MM.1S (cell line): ENCODE measurements around the gene SHISA7.

Source experiments
- DNase-seq: peaks from one replicate; pipeline ENCODE4 v3.0.0-alpha.2; 2015
- H2AFZ ChIP-seq: fragments of 300-600 bp; sonication (generic); 2 replicates; pipeline ENCODE4 v1.6.0; 2016; ENCODE audit warnings: antibody characterized with exemption, low read length
- H3F3A ChIP-seq: fragments of 300-600 bp; sonication (generic); 2 replicates; pipeline ENCODE4 v1.6.1; 2016; ENCODE audit warnings: mild to moderate bottlenecking, antibody characterized with exemption, low read length, moderate library complexity, mixed read lengths; ENCODE audit not compliant: insufficient read depth
- H3K27ac ChIP-seq: fragments of 300-600 bp; sonication (generic); 2 replicates; pipeline ENCODE4 v1.5.1; 2016; ENCODE audit warnings: mild to moderate bottlenecking, low read length
- H3K27me3 ChIP-seq: fragments of 300-600 bp; sonication (generic); replicated peaks from 2 replicates; pipeline ENCODE4 v1.6.0; 2016; ENCODE audit warnings: low read length; ENCODE audit not compliant: insufficient read depth
- H3K36me3 ChIP-seq: fragments of 300-600 bp; sonication (generic); replicated peaks from 2 replicates; pipeline ENCODE4 v1.6.1; 2016; ENCODE audit warnings: mild to moderate bottlenecking, low read length, mixed read lengths; ENCODE audit not compliant: insufficient read depth
- H3K4me1 ChIP-seq: fragments of 300-600 bp; sonication (generic); 2 replicates; pipeline ENCODE4 v1.6.1; 2016; ENCODE audit warnings: low read length, mixed read lengths
- H3K4me2 ChIP-seq: fragments of 300-600 bp; sonication (generic); 2 replicates; pipeline ENCODE4 v1.6.0; 2016; ENCODE audit warnings: low read depth, low read length
- H3K4me3 ChIP-seq: fragments of 300-600 bp; sonication (generic); 2 replicates; pipeline ENCODE4 v1.5.1; 2016; ENCODE audit warnings: low read length, mixed read lengths
- H3K79me2 ChIP-seq: fragments of 300-600 bp; sonication (generic); 2 replicates; pipeline ENCODE4 v1.6.1; 2016; ENCODE audit warnings: mixed run types, low read length, mixed read lengths
- H3K9ac ChIP-seq: fragments of 300-600 bp; sonication (generic); 2 replicates; pipeline ENCODE4 v1.6.1; 2016; ENCODE audit warnings: low read length, mixed read lengths
- H3K9me2 ChIP-seq: fragments of 300-600 bp; sonication (generic); replicated peaks from 2 replicates; pipeline ENCODE4 v1.6.1; 2016; ENCODE audit warnings: mild to moderate bottlenecking, low read length, mixed read lengths; ENCODE audit not compliant: insufficient read depth
- H3K9me3 ChIP-seq: fragments of 300-600 bp; sonication (generic); replicated peaks from 2 replicates; pipeline ENCODE4 v1.6.1; 2016; ENCODE audit warnings: mild to moderate bottlenecking, low read length, mixed read lengths; ENCODE audit not compliant: insufficient read depth
- H4K20me1 ChIP-seq: fragments of 300-600 bp; sonication (generic); 2 replicates; pipeline ENCODE4 v1.6.1; 2016; ENCODE audit warnings: mild to moderate bottlenecking, low read length, moderate library complexity, mixed read lengths; ENCODE audit not compliant: insufficient read depth
- EZH2 ChIP-seq: fragments of 300-600 bp; sonication (generic); optimal IDR thresholded peaks from 2 replicates; pipeline ENCODE3; 2017; ENCODE audit warnings: low read depth, mild to moderate bottlenecking, antibody characterized with exemption, low read length, mixed read lengths
- EZH2phosphoT487 ChIP-seq: fragments of 300-600 bp; sonication (generic); IDR thresholded peaks from 2 replicates; pipeline ENCODE4 v1.6.1; 2018; ENCODE audit warnings: antibody characterized with exemption, low read length
- TF ChIP-seq, protein P1 (sequence below): fragments of 300-600 bp; sonication (generic); IDR thresholded peaks from 2 replicates; pipeline ENCODE4 v1.5.1; 2016; ENCODE audit warnings: antibody characterized with exemption, low read length, mixed read lengths

Gene SHISA7

DNA sequence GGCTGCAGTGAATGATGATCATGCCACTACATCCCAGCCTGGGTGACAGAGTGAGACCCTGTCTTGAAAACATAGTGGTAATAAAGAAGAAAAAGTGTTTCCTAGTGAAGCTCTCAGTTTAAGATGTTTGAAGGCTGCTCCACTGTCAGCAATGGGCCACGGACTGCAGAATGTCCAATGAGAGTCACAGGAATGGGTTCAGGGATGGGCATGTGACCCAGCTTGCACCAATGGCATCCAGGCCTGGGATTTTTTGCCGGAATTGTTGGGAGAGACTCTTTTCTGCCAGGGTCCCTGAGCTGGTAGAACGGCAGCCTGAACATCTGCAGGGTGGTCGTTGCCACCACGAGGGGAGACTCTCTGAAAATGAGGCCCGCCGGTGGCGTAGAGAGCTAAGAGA is 6.3 kb downstream of the SHISA7 start:
- H3K9me3 ChIP-seq, result no peaks in the 10 kb centered on the region
- no peaks in the 10 kb centered on the region for H3K9me2 ChIP-seq
- H3K27ac ChIP-seq, result no peak overlapping the region
- H3K4me2 ChIP-seq, result no peak overlapping the region
- no peak overlapping the region for H2AFZ ChIP-seq
- no peak for DNase-seq
- no peaks in the 10 kb centered on the region for H4K20me1 ChIP-seq
- H3K36me3 ChIP-seq, result no peaks in the 10 kb centered on the region
- H3K9ac ChIP-seq, result no peak overlapping the region
- H3K79me2 ChIP-seq, result no peaks in the 10 kb centered on the region
- TF ChIP-seq, protein P1, sequence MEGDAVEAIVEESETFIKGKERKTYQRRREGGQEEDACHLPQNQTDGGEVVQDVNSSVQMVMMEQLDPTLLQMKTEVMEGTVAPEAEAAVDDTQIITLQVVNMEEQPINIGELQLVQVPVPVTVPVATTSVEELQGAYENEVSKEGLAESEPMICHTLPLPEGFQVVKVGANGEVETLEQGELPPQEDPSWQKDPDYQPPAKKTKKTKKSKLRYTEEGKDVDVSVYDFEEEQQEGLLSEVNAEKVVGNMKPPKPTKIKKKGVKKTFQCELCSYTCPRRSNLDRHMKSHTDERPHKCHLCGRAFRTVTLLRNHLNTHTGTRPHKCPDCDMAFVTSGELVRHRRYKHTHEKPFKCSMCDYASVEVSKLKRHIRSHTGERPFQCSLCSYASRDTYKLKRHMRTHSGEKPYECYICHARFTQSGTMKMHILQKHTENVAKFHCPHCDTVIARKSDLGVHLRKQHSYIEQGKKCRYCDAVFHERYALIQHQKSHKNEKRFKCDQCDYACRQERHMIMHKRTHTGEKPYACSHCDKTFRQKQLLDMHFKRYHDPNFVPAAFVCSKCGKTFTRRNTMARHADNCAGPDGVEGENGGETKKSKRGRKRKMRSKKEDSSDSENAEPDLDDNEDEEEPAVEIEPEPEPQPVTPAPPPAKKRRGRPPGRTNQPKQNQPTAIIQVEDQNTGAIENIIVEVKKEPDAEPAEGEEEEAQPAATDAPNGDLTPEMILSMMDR, result no peak
- TF ChIP-seq EZH2phosphoT487 (no peak), EZH2 (no peak)
- no peaks in the 10 kb centered on the region for H3K4me1 ChIP-seq
- peaks cover 34% of the 10 kb centered on the region for H3K27me3 ChIP-seq
- no peaks in the 10 kb centered on the region for H3F3A ChIP-seq
- H3K4me3 ChIP-seq, result no peak overlapping the region

DNA sequence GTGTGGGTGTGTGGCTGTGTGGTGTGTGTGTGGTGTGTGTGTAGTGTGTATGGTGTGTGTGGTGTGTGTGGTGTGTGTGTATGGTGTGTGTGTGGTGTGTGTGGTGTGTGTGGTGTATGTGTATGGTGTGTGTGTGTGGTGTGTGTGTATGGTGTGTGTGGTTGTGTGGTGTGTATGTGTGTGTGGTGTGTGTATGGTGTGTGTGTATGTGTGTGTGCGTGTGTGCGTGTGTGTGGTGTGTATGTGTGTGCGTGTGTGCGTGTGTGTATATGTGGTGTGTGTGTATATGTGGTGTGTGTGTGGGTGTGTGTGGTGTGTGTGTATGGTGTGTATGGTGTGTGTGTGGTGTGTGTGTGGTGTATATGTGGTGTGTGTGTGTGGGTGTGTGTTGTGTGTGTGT is 8.1 kb downstream of the SHISA7 start:
- H3K27me3 ChIP-seq, result peaks cover 25% of the 10 kb centered on the region
- TF ChIP-seq, protein P1, result no peak
- TF ChIP-seq EZH2phosphoT487 (no peak), EZH2 (no peak)

DNA sequence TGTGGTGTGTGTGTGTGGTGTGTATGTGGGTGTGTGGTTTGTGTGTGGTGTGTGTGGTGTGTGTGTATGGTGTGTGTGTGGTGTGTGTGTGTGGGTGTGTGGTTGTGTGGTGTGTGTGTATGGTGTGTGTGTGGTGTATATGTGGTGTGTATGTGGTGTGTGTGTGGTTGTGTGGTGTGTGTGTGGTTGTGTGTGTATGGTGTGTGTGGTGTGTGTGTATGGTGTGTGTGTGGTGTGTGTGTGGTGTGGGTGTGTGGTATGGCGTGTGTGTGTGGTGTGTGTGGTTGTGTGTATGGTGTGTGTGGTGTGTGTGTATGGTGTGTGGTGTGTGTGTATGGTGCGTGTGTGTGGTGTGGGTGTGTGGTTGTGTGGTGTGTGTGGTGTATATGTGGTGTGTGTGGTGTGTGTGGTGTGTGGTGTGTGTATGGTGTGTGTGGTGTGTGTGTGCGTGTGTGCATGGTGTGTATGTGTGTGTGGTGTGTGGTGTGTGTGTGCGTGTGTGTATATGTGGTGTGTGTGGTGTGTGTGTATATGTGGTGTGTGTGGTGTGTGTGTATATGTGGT is 8.7 kb downstream of the SHISA7 start:
- DNase-seq, result no peak
- no peak overlapping the region for H3K4me3 ChIP-seq
- no peaks in the 10 kb centered on the region for H3K36me3 ChIP-seq
- no peak overlapping the region for H3K27ac ChIP-seq
- peaks cover 30% of the 10 kb centered on the region for H3K27me3 ChIP-seq
- TF ChIP-seq EZH2phosphoT487 (no peak), EZH2 (no peak)
- TF ChIP-seq, protein P1, result no peak
- no peaks in the 10 kb centered on the region for H3K9me3 ChIP-seq
- no peaks in the 10 kb centered on the region for H4K20me1 ChIP-seq
- no peak overlapping the region for H3K4me2 ChIP-seq
- H3K9ac ChIP-seq, result no peak overlapping the region
- no peaks in the 10 kb centered on the region for H3K79me2 ChIP-seq
- no peaks in the 10 kb centered on the region for H3K9me2 ChIP-seq
- no peaks in the 10 kb centered on the region for H3K4me1 ChIP-seq
- no peak overlapping the region for H2AFZ ChIP-seq
- no peaks in the 10 kb centered on the region for H3F3A ChIP-seq

More for the DNA sequence above, 8.1 kb downstream of the SHISA7 start:
- Histone ChIP-seq H3K9me2 (no peaks in the 10 kb centered on the region), H3K36me3 (no peaks in the 10 kb centered on the region), H3K4me2 (no peak overlapping the region), H2AFZ (no peak overlapping the region), H4K20me1 (no peaks in the 10 kb centered on the region), H3F3A (no peaks in the 10 kb centered on the region), H3K9me3 (no peaks in the 10 kb centered on the region), H3K79me2 (no peaks in the 10 kb centered on the region), H3K27ac (no peak overlapping the region), H3K4me1 (no peaks in the 10 kb centered on the region), H3K4me3 (no peak overlapping the region), H3K9ac (no peak overlapping the region)
- no peak for DNase-seq
